Vagina (tissue), 2 donors: ENCODE data around the gene TENM4.

ENCODE experiments used
- CTCF ChIP-seq, 3 experiments: fragments of 450-650 bp in 2 of 3; fragments of 200-600 bp in 1 of 3; sonication (generic) in 1 of 3; IDR thresholded peaks; one replicate each; pipeline ENCODE4 v1.5.1; 2017 to 2019; ENCODE audit warnings: antibody characterized with exemption in 3 of 3, mild to moderate bottlenecking in 2 of 3, moderate library complexity in 2 of 3
- POLR2A ChIP-seq, 2 donors: fragments of 450-650 bp; IDR thresholded peaks; one replicate each; pipeline ENCODE4 v1.6.1; 2017; ENCODE audit warnings: antibody characterized with exemption in 2 of 2, mild to moderate bottlenecking in 2 of 2, moderate library complexity in 2 of 2
- POLR2AphosphoS5 ChIP-seq, 2 donors: sonication (generic); formaldehyde crosslinking; IDR thresholded peaks; one replicate each; pipeline ENCODE4 v1.9.0; 2017; ENCODE audit warnings: antibody characterized with exemption in 2 of 2, mild to moderate bottlenecking in 2 of 2, low read depth in 1 of 2; ENCODE audit not compliant: insufficient read depth in 1 of 2

DNA sequence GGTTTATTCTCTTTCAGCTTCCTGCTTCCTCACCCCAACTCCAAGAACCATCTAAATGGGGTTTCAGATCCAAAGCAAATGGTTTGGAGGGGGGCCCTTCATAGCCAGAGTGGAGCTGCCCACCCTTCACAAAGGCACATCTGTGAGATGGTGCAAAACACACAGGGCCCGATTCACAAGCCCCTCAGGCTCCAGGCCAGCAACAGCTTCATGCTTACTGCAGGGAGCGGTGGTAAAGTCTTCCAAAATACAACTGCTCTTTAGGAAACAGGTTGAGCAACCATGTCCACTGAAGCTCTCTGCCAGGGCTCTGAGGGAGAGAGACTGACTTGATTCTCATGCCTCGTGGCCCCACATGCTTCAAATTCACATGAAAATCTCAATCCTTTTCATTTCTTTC is 653.1 kb downstream of the TENM4 start:
- TF ChIP-seq CTCF (IDR thresholded peaks at IDR 0.05) (no peak), POLR2A (IDR thresholded peaks at IDR 0.05) (no peak), POLR2AphosphoS5 (IDR thresholded peaks at IDR 0.05; ENCODE audit: insufficient read depth in 1 of 2, low read depth in 1 of 2) (no peak)
